Renal cortical epithelial cell (primary cell): ENCODE data around the gene PRR33. TPM values are rescaled to one million over a fixed set of nuclear protein-coding genes. Genes with fewer than 3 reads are reported as not detected.

Source experiments
- DNase-seq: peaks from one replicate; pipeline ENCODE4 v3.0.0-alpha.2; 2011; ENCODE audit warnings: low read depth
- total RNA-seq: library from RNA; depleted of rRNA; stranded (reverse); fragments of >200 nt; gene quantifications from 2 replicates; pipeline ENCODE4 v1.2.3, GENCODE V29; 2014

PRR33 gene
- total RNA-seq, 1 donor from 2014 or later: not detected

DNA sequence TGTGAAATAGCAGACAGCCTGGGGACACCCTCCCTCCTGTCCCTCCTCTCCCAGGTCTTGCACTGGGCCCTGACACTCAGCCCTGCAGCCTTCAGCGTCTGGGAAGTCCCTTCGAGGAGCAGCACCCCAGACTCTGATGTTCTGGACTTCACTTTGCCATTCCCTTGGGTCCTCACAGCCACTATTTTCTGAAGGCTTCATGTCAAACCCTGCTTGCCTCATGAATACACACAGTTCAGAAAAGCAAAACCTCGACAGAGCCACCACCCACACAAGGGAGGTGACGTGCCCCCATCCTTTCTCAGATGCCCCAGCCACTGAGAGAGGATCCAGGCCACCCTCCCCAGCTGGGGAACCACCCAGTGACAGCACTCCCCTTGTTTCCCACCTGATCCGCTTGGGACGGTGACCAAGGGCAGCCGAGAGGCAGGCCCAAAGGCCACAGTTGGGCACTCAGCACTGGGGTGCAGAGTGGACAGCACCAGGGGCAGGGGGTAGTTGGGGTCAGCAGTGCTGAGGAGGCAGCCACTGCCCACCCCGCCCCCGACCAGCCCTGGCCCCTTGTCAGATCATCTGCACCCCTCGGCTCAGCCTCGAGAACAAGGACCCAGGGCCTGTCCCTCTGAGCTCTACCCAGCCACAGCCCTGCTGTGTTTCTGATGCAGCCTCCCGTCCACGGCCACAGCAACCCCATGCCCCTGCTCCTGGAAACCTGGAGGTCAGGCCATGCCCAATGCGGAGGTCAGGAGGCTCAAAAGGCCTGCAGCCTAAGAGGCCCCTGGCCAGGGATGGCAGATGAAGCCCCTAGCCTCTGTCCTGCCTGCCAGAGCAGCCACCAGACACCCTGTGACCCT lies 24.7 kb upstream of the PRR33 start:
- DNase-seq: no peak

DNA sequence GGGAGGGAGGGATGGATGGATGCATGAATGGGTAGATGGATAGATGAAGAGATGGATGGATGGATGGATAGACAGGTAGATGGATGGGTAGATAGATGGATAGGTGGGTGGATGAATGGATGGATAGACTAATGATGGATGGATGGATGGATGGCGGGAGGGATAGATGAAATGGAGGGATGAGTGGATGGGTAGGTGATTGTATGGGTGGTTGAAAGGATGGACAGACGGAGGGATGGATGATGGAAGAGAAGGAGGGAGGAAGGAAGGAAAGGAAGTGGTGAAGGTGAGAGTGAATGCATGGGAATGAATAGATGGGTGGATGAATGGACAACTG lies 24.1 kb upstream of the PRR33 start:
- DNase-seq: no peak

DNA sequence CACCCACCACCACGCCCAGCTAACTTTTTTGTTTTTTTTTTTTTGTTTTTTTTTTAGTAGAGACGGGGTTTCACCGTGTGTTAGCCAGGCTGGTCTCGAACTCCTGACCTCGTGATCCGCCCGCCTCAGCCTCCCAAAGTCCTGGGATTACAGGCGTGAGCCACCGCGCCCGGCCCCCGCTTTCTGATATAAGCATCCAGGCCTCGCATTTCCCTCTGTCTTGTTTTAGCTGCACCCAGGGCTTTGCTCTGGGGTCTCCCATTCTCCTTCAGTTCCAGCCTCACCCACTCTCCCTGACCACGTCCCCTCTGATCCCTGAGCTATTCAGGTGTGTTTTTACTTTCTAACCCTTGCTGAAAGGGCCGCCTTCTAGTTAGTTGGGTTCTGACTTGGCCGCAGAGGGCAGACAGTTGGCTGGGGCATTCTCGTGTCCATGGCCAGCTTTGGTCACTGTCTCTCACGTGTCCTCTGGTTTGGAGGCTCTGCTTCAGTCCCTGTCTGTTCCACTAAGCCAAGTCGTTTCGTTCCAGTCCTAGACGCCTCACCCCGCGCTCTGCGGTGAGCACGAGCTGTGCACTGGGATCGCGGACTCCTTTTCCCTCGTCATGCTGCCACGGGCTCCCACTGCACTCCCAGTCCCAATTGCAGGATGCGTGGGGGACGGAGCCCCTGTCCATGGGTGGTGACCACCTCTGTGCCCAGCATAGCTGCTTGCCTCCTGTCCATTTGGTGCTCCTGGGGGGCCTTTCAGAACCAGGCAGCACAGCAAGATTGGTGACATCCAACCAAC lies 21.8 kb upstream of the PRR33 start:
- no peak for DNase-seq

DNA sequence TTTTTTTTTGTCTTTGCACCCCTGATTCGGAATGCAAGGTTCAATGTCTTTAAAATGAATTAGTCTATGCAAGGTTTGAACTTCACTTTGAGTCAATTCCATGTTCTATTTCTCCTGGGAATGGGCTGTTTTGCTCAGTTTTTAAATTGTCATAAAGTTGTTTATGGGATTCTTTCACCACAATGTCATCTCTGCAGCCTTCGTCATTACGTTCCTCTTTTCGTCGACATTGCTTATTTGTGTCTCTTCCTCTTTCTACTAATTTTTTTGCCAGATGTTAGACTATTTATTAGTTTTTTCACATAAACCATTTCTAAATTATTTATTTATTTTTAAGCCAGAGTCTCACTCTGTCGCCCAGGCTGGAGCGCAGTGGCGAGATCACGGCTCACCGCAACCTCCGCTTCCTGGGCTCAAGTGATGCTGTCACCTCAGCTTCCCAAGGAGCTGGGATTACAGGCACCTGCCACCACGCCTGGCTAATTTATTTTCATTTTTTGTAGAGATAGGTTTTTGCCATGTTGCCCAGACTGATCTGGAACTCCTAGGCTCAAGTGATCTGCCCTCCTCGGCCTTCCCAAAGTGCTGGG lies 20.7 kb upstream of the PRR33 start:
- no peak for DNase-seq

DNA sequence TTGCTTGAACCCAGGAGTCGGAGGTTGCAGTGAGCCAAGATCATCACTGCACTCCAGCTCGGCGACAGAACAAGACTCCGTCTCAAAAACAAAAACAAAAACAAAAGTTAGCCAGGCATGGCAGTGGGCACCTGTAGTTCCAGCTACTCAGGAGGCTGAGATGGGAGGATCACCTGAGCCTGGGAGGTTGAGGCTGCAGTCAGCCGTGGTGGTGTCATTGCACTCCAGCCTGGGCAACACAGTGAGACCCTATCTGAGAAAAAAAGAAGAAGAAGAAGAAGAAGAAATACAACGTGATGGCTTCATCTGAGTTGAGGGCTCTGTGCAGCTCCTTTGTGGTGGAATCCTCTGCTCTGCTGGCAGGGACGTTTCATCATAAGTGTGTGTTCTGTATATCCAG lies 17.8 kb upstream of the PRR33 start:
- no peak for DNase-seq

DNA sequence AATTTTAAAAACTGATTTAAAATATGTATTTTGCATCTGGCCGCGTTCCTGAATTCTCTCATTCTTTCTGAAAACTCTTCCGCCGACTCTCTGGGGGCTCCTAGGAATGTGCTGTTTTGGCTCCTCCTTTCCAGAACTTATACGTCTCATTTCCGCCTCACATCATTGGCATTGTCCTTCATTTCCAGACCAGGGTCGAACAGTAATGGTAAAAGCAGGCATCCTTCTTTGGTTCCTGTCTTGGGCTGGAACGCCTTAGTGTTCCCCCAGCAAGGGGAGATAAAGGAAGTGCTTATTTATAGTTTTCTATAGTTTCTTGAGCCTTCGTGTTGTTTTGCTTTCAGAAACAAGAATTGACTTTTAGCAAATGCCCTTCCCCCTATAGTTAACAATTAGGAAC lies 16.9 kb upstream of the PRR33 start:
- no peak for DNase-seq

DNA sequence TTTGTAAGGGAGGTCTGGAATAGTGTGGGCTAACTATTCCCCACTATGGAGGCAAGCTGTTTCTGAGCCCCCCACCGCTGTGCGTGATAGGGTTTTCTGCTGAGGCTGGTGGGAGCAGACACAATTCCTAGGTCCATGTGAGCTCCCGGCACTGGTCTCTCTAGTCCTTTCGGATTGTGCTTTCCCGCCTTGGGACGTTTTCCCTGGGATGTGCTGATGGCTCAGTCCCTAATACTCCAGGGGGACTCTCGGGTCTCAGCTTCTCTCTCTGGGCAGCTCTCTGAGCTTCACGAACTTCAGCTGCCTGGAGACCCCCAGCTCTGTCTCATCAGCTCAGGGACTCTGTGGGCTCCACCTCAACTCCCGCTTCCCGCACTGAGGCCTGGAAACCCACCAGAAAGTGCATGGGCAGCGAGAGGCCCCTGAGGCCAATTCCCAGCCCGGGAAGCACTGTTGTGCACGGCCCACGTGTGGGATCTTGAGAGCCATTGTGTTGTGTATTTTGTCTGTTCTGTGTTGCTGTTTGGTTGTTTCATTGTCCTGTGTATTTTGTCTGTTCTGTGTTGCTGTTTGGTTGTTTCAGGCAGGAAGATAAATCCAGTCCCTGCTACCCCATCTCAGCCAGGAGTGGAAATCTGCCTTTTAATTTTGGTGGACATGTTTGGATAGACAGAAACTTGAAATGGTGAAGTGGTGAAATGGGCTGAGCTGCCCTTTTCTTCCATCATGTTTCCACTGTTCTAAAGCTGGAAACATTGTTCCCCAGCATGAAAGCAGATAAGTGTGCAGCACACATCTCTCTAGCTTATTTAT lies 15.1 kb upstream of the PRR33 start:
- no peak for DNase-seq

DNA sequence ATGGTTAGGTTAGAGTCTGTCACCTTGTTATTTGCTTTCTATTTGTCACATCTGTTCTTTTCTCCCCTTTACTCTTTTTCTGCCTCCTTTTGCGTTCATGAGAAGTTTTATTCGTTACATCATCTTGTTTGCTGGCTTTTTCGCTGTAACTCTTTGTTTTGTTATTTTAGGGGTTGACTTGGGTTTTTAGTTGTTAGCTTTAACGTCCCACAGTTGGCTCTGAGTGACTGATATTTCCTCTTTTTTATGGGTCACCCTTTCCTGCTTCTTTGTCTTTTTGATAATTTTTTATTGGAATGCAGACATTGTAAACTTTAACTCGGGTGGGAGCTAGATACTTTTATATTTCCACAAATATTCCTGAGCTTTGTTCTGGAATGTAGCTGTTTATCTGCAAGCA lies 14.5 kb upstream of the PRR33 start:
- no peak for DNase-seq

DNA sequence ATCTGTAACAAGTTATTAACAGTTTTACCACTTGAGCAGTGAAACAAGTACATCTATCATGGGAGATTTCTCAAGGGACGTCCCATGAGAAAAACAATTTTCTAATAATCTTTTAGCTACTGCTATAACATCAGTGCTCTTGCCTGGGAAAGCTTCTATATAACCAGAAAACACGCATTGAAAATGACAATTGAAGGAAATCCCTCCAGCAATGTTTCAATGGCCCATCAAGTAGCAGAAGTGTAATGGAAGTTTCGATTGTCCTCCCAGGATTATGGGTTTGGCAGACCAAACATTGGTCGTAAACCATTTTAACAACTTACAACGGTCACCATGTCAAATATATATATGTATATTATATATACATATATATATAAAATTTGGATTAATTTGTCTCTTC lies 8.0 kb upstream of the PRR33 start:
- no peak for DNase-seq

DNA sequence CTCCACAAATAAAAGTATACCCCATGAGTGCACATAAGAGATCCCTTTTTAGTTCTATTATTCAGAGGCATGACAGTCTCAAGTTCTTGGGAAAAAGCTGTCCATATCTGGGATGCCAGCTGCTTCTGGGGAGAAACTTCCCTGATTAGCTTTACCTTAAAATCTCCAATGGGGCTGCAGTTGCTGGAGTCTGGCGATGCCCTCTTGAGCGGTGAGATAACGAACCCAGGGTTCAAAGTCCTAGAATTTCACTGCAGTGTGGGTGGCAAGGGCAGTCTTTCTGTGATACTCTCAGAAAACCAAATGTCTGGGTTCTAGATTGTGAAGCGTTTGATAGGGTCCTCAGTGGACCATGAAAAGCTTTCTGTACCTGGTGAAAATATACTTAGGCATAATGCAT lies 7.4 kb upstream of the PRR33 start:
- no peak for DNase-seq

DNA sequence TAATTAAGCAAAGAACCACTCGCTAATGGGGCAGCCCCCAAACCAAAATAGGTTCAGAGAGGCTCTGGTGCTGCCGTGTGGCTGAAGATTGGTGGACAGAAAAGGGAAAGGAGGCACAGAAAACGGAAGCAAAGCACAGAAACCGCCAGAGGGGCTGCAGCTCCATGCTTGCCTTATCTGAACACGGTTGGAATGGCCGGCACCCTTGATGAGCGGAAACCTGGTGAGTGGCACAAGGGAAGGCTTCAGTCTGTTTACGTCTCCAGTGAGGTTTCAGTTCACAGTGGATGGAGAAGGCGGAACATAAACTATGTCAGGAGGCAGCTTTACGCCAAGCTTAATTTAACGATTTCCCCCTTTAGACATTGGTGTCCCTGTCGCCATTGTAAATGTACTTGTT lies 5.2 kb upstream of the PRR33 start:
- no peak for DNase-seq

DNA sequence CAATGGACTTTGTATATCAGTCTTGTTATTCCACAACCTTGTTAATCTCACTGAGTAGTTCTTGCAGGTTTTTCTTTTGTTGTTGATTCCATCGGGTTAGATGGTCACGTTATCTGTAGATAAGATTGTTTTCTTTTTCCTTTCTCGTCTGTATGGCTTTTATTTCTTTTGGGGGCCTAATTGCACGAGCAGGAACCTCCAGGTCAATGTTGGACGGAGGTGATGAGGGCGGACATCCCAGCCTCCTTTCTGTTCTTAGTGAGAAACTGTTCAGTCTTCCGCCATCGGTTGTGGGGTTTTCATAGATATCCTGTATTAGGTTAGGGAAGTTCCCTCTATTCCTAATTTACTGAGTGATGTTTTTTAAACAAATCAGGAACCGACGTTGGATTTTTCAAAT lies 4.8 kb upstream of the PRR33 start:
- DNase-seq: no peak

DNA sequence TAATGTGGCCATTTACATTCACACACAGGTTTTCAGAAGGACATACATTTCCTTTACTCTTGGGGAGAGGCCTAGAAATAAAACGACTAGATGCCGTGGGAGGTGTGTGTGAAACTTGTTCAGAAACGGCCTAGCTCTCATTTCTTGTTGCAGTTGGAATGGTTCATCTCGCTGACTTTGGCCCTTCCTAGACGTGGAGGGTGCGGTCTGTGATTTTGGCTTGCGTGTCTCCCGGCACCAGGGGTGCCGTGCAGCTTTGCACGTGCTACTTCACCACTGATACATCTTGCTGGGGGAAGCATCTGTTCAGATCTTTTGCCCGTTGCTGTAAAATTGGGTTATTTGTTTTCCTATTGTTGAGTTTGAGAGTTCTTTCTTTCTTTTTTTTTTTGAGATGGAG lies 3.1 kb upstream of the PRR33 start:
- no peak for DNase-seq

DNA sequence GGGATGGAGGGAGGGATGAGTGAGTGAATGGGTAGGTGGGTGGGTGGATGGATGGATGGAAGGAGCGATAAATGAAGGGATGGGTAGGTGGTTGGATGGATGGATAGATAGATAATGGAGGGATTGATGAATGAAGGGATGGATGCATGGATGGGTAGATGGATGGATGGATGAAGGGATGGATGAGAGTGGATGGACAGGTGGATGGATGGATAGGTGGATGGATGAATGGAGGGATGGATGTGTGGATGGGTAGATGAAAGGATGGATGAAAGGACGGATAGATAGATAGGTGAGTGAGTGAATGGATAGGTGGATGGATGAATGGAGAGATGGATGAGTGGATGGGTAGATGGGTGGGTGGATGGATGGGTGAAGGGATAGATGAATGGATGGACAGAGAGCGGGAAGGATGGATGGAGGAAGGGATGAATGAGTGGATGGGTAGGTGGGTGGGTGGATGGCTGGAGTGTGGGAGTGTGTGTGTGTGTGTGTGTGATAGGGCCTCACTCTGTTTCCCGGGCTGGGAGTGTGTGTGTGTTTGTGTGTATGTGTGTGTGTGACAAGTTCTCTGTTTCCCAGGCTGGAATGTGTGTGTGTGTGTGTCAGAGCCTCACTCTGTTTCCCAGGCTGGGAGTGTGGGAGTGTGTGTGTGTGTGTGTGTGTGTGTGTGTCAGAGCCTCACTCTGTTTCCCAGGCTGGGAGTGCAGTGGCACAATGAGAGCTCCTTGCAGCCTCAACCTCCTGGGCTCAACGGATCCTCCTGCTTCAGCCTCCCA lies 2.1 kb upstream of the PRR33 start:
- DNase-seq: no peak

DNA sequence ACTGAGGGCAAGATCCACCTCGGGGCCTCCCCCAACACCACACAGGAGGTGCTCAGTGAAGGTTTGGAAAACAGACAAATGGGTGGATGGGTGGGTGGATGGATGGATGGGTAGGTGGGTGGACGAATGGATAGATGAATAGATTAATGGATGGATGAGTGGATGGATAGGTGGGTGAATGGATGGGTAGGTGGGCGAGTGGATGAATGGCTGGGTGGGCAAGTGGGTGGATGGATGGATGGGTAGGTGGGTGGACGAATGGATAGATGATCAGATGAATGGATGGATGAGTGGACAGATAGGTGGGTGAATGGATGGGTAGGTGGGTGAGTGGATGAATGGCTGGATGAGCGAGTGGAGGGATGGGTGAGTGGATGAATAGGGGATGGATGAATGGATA lies 863 bp upstream of the PRR33 start:
- DNase-seq: no peak

DNA sequence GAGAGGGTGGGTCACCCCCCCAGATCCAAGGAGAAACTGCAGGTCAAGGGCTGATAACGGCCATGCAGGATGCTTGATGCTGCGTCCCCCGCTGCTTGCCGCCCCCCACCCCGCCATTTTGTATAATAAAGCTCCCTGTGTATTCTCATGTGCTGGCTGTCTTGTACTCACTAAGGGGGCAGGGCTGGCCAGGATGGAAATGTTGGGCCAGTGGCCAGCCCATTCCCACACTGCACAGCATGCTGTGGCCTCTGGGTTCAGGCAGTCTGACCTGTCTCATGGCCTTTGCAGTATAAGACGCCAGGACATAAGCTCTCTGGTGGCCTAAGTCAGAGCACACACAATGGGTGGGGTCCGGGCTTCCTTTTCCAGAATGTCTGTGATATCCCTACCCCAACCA lies 421 bp upstream of the PRR33 start:
- no peak for DNase-seq

DNA sequence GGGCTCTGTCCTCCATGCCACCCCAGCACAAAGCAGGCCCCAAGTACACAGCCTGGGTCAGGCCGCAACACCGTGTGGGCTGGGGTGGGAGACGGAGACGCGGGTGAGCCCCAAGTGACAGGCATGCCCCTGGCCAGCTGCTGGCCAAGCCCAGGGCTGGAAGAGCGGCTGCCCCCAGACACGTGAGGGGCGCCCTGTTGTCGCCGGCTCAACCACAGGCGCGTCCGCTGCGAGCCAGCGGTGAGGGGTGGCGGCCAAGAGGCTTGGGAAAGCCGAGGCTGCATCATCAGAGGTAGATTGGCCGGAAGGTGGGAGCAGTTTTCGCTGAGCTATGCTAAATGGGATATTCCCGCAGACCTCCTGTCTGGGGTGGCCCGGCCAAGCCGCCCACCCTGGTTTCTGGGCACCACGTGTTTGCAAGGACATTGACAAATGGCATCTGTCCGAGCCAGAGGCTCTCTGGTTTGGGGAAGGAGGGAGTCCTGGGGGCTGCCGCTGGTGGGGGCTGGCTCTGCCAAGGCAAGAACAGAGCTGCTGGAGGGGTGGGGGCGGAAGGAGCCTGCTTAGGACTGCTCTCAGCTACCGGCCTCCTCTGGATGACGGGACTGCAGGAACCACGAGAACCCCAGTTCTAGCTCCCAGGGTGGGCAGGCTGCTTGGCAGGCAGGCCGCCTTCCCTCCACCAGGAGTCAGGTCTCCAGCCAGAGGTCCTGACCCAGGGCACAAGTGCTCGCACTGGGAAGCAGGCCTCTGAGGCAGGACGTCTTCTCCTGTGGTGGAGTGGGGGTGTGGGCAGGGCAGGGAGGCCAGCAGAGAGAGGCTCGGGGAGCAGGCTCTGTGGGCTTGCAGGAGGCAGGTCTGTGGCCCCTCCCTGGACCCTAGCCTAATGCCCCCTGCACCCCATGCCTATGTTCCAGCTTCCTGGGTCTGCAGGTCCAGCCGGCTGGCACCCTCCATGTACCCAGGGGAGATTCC lies 552 bp downstream of the PRR33 start:
- DNase-seq: no peak

DNA sequence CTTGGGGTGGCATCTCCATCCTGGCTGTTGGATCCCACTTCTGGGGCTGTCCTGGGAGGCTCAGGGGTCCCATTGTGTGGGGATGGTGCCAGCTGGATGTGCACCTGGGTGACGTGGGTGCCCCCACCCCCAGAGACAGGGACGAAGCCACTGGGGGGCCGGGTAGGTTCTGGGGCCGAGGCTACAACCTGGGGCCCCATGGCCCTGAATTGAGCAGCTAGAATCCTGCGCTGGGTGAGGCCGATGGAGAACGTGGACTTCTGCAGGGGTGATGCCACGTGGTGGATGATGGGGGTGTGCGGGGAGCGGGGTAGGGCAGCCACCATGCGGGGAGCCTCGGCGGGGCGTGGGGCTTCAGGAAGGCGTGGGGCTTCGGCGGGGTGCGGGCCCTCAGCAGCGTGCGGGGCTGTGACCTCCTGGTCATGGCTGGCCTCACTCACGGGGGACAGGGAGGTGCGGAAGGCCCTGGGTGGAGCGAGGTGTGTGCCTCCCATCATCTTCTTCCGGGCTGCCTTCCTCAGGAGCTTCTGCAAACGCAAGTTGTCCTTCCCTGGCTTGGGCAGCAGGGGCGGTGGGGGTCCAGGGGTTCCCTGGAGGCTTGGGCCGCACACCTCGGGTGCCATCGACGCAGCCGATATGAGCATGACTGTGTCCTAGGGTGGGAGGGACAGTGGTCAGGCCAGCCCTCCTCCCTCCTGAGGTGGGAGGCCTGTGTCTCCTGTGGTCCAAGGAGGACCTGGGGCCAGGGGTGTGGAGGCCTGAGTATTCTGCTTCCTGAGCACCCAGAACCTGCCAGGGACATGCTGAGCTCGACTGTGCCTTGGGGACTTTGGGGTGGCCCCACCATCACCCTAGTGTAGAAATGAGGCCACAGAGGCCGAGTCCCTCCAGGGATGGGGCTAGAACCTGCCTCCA lies 1.5 kb downstream of the PRR33 start:
- no peak for DNase-seq
